Jurkat, Clone E6-1 (cell line): ENCODE measurements around the gene AP3S1.
A peak's percentile ranks its signal among the peaks of the same experiment; 100 is the strongest.
"Not testable (repeated sequence)": the region's sequence is repeated elsewhere in the genome, so short reads cannot be mapped to it uniquely, and the experiment has no call there.

Experiments
- DNase-seq: peaks from one replicate; pipeline ENCODE4 v3.0.0-alpha.2; 2011; ENCODE audit warnings: low read depth, low spot score
- H3K4me3 ChIP-seq: 2 replicates; pipeline ENCODE4 v1.5.1; 2011; ENCODE audit warnings: mild to moderate bottlenecking, low read length, control low read depth, moderate library complexity

The AP3S1 gene

DNA sequence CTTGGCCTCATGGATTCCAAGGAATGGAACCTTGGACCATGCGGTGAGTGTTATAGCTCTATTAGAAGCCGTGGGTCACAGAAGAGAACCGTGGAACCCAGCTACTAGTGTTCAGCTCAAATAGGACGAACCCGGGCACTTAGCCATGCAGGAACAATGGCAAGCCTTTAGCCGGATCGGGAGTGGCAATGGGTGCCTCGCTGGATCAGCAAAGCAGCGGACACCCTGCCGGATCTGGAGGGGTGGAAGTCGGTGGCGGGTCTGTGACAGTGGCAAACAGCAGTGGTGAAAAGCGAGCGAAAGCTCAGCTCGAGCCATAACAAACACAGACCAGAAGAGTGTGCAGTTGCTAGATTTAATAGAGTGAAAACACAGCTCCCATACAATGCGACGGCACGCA lies 22.9 kb upstream of the AP3S1 start:
- no peak overlapping the region for H3K4me3 ChIP-seq

DNA sequence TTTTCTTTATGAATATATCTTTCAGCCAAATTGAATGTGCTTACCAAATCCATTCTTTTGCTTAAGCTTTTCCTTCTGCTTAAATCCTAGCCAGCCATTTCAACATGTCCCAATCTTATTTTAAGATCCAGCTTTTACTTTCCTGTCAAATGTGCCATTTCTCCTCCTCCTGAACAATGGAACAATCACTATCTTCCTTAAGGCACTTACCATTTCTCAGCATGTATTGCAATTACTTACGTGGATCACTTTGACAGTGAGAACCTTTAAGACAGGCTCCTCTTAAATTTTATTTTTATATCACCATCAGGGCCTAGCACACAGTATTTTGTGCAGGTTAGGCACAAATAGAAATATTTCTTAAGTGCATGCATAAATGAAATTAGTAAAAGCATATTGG lies 20.9 kb upstream of the AP3S1 start:
- H3K4me3 ChIP-seq, result no peak overlapping the region
- no peak for DNase-seq

More for the DNA sequence above, 22.9 kb upstream of the AP3S1 start:
- no peak for DNase-seq

DNA sequence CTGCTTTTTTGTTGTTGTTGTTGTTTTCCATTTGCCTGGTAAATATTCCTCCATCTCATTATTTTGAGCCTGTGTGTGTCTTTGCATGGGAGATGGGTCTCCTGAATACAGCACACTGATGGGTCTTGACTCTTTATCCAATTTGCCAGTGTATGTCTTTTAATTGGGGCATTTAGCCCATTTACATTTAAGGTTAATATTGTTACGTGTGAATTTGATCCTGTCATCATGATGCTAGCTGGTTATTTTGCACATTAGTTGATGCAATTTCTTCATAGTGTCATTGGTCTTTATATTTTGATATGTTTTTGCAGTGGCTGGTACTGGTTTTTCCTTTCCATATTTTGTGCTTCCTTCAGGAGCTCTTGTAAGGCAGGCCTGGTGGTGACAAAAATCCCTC lies 16.8 kb upstream of the AP3S1 start:
- DNase-seq, H3K4me3 ChIP-seq: not testable (repeated sequence)

DNA sequence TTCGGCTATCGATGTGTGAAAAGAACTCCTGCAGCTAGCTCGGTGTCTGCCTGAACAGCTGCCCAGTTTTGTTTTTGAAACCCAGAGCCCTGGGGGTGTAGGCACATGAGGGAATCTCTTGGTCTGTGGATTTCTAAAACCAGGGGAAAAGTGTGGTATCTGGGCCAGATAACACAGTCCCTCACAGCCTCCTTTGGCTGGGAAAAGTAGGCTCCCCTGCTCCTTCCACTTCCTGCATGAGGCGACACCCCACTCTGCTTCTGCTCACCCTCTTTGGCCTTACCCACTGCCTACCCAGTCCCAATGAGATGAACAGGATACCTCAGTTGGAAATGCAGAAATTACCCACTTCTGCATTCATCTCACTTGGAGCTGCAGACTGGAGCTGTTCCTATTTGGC lies 15.8 kb upstream of the AP3S1 start:
- H3K4me3 ChIP-seq, result no peak overlapping the region
- no peak for DNase-seq

DNA sequence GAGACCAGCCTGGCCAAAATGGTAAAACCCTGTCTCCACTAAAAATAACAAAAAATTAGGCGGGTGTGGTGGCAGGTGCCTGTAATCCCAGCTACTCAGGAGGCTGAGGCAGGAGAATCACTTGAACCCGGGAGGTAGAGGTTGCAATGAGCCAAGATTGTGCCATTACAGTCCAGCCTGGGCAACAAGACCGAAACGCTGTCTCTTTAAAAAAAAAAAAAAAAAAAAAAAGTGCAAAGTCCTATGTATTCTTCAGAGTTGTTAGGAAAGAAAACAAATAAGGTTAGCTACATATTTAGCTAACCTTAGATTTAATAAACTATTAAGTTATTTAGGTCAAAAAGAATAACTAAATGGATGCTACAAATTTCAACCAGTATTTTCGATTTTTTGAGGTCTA lies 11.8 kb upstream of the AP3S1 start:
- no peak for DNase-seq

DNA sequence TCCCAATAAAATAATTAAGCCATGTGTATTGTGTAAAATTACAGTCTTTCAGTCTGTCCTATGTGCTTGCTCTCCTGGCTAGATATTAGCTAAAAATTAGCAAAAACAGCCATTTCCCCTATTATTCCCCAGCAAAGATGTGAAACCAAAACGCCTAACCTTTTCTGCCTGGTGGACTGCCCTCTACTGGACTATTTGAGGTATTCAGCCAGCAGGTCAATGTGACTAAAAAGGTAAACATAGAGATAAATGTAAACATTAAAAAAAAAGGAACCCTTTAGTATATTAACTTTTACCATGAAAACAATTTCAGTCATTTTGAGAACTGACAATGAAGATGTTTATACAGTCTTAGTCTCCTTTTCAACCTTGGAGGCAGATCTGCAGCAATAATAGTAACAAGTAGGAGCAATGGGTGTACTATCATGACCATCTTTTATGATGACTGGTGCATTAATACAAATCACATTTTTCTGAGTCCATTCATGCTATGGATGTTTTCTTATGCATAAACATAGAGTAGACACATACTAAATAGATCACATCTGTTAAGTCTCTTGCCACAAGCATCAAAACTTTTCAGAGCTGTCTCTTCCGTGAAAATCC lies 10.5 kb upstream of the AP3S1 start:
- DNase-seq, result no peak
- H3K4me3 ChIP-seq, result no peak overlapping the region

More for the DNA sequence above, 11.8 kb upstream of the AP3S1 start:
- no peak overlapping the region for H3K4me3 ChIP-seq

DNA sequence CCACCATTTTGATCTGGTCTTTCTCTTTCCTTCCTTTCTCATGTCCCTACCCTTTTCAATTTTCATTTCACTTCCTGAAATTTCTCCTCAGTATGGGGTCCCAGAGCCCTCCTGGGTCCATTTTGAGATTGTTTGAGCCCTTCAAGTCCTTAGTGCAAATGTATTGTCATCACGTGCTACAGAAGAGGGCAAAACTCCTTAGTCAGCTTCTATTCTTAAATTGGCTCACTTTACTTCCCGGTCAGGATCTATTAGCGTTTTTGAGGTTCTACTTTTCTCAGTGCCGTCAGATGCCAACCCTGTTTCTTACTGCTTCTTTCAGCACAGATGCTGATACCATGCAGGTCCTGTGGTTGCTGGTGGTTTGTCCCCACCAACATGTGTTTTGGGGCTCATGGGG lies 6.3 kb upstream of the AP3S1 start:
- no peak overlapping the region for H3K4me3 ChIP-seq
- DNase-seq, result no peak

DNA sequence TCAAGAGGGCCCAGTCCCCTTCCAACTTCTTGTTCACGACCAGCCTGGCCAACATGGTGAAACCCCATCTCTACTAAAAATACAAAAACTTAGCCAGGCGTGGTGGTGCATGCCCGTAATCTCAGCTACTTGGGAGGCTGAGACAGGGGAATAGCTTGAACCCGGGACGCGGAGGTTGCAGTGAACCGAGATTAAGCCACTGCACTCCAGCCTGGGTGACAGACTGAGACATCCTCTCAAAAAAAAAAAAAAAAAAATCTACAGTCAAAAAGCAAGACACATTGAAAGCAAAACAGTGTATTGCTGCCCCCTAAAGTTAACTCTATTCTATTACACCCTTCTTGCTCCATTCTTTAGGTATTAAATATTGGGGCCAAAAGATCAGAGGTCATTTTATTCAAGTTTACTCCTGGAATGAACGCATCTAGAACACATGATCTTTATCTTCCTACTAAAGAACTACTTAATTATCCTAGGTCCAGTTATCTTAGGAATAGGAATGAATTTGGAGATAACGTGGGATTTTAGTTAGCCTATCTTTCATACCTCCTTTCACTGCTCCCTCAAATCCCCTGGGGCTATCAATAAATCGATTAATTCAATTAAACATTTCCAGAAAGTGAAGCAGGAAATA lies 2.7 kb upstream of the AP3S1 start:
- H3K4me3 ChIP-seq, result no peak overlapping the region
- peak; percentile 71 for DNase-seq

DNA sequence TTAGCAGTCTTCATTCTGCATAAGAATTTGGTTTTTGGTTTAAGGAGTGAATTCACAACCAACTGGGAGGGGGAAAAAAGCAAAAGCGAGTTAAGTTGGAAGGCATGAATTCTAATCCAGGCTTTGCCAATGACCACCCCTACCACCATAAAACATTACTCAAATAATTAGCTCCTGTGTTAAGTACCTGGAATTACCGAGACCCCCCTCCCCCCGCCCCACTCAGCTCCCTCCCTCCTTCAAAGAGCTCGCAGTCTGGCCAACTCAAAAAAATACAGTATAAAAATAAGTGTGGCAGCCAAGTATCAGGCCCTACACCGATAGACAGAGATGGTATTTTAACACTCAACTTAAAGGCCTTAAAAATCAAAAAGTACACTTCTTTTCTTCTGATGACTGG lies 862 bp upstream of the AP3S1 start:
- H3K4me3 ChIP-seq, result peak overlapping the region; percentile 80

DNA sequence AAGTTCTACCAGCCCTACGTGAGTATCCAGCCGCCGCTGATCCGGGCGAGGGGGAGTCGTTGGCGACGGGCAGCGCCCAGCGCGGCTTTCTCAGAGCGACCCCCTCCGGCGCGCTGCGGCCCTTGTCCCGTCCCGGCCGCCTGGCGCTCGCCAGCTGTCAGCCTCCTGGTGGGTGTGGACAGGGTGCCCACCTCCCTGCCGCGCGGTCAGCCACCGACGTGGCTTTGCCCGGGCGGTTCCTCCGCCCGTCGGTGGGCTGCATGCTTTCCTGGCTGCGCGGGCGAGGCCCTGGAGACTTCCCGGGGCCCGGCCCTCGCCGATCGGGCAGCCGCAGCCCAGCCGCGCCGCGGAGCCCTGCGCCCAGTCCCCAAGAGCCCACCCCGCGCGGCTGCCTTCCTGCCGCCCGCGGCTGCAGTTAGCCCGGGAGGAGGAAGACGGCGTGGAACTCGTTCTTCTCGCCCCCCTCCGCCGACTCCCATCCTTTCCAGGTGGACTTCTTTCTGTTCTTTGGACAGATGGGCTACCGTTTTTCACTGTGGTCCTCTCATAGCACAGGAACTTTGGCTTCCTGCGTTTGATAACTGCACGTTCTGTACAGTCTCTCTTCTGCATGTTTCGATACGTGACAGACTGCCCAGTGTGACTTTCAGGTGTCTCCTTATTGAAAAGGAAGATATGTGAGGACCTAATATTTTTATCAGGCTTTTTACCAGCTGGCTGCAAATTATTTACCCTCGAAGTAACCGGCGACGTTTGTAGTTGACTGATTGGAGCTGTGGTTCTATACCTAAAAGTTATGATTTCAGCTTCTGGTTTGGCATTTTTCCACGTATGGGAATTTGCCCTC lies 577 bp downstream of the AP3S1 start:
- no peak for DNase-seq

More for the DNA sequence above, 862 bp upstream of the AP3S1 start:
- DNase-seq, result no peak

DNA sequence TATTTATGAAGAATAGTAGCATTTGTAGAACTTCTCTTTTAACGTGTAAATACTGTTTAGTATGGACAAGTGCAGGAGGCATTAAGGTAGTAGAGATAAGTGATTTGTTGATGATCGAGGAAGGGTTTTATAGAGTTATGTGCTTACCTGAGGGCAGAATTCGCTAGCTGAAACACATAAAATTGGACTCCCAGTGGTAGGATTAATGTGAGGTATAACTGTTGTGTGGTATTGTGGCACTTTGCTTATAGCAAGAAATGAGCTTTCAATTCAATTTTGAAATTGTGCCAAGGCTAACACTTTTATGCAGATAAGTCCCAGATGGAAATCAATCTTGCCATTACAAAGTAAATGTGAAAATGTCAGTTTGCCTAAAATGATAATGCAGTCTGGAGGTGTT lies 1.2 kb downstream of the AP3S1 start:
- H3K4me3 ChIP-seq, result peak overlapping the region; percentile 80
- no peak for DNase-seq

More for the DNA sequence above, 577 bp downstream of the AP3S1 start:
- H3K4me3 ChIP-seq, result peak overlapping the region; percentile 80

DNA sequence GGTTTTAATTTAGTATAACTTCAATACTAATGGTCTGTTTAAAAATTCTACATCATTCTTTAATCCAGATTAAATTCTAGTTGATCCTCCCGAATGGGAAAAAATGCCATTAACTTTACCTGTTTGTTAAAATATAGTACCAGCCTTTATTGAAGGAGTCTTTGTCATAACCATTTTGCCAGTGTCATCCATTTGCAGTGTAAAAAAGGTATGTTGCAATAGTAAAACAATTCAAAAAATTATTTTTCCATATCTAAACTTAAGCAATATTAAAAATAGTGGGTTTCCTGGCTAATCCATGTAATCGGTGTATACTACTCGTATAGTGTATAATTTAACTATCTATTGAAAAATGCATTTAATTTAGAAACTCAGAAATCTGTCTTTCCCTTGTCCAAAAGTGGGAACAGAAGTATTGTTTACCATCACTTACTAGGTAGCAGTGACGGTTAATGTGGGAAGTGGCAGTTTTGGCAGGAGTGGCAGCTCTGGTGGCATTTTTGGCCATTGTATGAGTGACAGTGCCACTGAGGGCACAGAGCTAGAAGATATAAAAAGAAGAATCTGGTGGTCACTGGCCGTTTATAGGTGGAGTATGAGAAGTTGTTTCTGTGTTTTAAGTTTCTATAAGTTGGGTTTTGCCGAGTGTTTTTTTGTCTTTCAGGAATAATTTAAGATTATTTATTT lies 1.9 kb downstream of the AP3S1 start:
- no peak overlapping the region for H3K4me3 ChIP-seq
- no peak for DNase-seq

DNA sequence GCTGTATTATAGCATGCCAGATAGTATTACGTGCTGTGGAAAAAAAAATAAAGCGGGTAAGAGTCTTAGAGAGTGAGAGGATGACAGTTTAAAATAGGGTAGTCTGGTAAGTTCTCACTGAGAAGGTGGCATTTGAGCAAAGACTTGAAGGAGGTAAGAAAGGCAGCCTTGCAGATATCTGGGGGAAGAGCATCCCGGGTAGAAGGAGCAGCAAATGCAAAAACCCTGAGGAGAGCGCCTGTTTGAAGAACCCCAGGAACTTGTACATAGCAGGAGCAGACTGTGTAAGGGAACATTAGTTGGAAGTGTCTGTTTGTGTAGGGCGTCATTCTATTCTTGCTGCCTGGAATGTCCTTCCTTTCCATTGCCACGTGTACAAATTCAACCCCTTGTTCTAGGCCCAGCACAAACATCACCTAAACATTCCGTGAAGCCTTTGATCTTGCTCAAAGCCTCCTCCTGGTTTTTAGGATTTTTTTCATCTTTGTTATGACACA lies 2.6 kb downstream of the AP3S1 start:
- DNase-seq, result no peak
- H3K4me3 ChIP-seq, result no peak overlapping the region

DNA sequence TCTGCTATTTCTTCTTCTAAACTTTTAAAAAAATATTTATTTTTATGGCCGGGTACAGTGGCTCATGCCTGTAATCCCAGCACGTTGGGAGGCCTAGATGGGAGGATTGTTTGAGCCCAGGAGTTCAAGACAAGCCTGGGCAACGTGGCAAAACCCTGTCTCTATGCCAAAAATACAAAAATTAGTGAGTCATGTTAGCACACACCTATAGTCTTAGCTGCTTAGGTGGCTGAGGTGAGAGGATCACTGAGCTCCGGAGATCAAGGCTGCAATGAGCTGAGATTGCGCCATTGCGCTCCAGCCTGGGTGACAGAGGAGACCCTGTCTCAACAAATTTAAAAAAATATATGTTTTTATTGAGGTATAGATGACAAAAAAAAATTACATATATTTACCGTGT lies 5.6 kb downstream of the AP3S1 start:
- no peak for DNase-seq
- H3K4me3 ChIP-seq, result no peak overlapping the region

DNA sequence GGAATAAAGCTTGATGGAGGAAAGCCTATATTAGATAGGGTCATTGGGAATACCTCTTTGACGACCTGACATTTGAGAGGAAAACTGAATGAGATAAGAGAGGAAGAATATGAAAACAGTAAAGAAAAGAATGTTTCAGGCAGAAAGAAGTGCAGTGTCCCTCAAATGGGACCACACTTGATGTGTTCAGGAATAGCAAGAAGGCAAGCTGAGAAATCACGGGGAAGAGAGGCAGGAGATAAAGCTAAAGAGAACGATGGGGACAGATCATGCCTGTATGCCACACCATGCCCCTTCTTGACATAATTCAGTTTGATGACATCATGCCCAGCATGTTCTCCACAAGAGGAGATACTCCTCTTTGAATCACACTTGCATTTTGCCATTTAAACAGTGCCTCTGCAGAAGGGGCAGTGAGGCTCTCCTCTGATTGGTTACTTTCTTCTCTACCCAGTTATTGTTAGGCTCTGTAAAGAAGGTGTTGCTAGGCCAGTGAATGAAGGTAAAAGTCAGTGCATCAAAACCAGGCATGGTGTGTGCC lies 7.6 kb downstream of the AP3S1 start:
- H3K4me3 ChIP-seq, result no peak overlapping the region
- no peak for DNase-seq

DNA sequence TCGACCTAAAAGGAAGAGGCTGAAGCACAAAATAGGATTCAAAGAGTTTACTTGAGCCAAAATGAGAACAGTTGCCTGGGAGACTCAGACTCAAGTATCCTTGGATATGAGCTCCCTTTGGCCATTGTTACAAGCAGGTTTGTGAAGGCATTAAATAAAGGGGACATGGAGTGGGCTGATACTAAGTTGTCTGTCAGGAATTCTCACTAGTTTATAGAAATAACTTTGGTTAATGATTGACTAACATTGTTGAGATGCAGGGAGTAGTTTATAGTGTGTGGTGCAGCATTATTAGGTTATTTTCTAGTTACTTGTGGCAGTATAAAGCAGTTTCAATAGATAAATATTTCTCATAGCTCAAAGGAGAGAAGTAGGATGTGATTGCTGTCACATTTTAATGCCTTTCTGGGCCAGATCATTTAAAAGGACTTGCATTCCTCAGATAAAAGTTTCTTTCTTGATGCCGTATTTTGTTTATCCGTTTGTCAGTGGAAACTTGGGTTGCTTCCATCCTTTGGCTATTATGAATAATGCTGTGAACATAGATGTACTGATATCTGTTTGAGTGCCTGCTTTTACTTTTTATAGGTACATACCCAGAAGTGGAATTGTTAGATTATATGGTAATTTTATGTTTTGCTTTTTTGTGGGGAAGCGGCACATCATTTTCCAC lies 9.1 kb downstream of the AP3S1 start:
- no peak overlapping the region for H3K4me3 ChIP-seq
- no peak for DNase-seq

DNA sequence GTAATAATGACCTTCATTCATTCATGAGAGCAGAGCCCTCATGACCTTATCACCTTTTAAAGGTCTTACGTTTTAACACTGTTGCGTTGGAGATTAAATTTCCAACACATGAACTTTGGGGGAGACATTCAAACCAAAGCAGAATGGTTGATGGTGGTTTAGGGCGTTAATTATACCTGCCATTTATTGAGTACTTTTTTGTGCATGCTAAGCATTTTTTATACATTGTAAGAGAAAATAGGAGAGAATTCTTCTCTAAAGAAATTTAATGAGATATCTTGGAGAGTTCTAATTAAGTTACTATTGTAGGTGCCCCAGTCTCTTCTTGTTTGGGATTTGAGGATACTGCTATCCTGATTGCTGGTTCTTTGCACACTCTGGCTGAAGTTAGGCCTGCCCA lies 12.4 kb downstream of the AP3S1 start:
- no peak overlapping the region for H3K4me3 ChIP-seq
- no peak for DNase-seq

DNA sequence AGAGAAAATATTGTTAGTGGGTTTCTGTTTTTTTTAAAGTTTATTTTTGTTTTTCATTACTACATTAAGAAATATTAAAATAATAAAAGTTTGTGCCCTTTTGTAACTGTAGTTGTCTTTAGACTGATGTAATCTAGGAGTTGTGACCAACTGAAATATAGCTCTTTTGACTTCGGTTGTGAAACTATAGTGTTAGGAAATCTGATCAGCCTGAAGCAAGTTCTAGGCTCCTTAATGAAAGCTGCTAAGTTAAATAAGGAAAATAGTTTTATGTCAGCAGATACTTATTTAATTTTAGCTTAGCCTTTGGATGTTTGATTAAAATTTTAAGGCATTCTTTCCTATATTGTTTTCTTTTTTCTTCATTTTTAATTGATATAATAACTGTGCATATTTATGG lies 14.2 kb downstream of the AP3S1 start:
- no peak for DNase-seq
- H3K4me3 ChIP-seq, result no peak overlapping the region

DNA sequence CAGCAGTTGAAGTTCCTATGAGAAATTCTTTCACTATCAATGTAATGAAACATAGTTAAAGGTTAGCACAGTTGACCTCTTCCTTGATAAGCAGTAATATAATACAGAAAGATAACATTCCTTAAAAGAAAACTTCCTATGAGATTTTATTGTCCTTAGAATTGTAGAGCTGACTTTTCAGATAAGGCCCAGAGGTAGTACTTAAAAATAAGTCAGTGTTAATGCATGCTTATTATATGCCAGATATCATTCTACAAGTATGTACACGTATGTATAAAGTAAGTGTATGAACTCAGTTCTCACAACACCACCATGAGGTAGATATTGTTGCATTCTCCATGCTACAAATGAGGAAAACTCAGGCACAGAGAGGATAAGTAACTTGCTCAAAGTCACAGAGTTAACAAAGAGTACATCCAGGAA lies 15.3 kb downstream of the AP3S1 start:
- no peak for DNase-seq
- H3K4me3 ChIP-seq, result no peak overlapping the region
